ENCODE results near the gene MRNIP. TPM values are rescaled to one million over a fixed set of nuclear protein-coding genes. Genes with fewer than 3 reads are reported as not detected.

The MRNIP gene
- total RNA-seq, 1 experiment from 2014 or later, result 36.2 TPM

- no peak for TF ChIP-seq REST (IDR thresholded peaks at IDR 0.05; ENCODE audit: low read depth)
- TF ChIP-seq ELF1 (IDR thresholded peaks at IDR 0.05; ENCODE audit: borderline replicate concordance, low read depth), result no peak
- no peak for TF ChIP-seq SRF (IDR thresholded peaks at IDR 0.05; ENCODE audit: low read depth)
- TF ChIP-seq EZH2phosphoT487 (IDR thresholded peaks at IDR 0.05; ENCODE audit: borderline replicate concordance), result no peak
- no peak for TF ChIP-seq MAX (IDR thresholded peaks at IDR 0.05)
- no peak for TF ChIP-seq CEBPB (IDR thresholded peaks at IDR 0.05; ENCODE audit: low read depth)
Observed at GRCh38 chr5:179799644-179799973, 59.0 kb downstream of the MRNIP start (continued).

GRCh38 chr5:179798771-179799643, 59.6 kb downstream of the MRNIP start:
- peaks cover 5 to 20% of the 10 kb centered on the region in 2 experiments; a peak in 1 of 4 replicates for H3K36me3 ChIP-seq (ENCODE audit: control insufficient read depth in 1 of 2, insufficient read depth in 2 of 2, low read length in 2 of 2)

More at GRCh38 chr5:179798771-179799643, 59.6 kb downstream of the MRNIP start:
- ChIA-PET CTCF (no interaction called here), RAD21 (ENCODE audit: low non-redundant PET in 1 of 2, low total read pairs in 2 of 2, uncharacterized antibody in 2 of 2, unreplicated experiment in 2 of 2) (no interaction called here), POLR2A (interaction anchor here (2.9 kb wide), 1 partner anchor 8 kb away, joined by 8 read pairs; the partner anchor contains the start of gene MGAT4B)
- Histone ChIP-seq H3K27me3 (ENCODE audit: insufficient read depth, low read length) (no peaks in the 10 kb centered on the region), H3K27ac (ENCODE audit: low read depth, low read length) (no peak overlapping the region), H3K9me3 (ENCODE audit: control insufficient read depth in 1 of 2, insufficient read depth in 1 of 2, low read depth in 1 of 2, low read length in 2 of 2) (no peaks in the 10 kb centered on the region), H3K4me1 (ENCODE audit: control insufficient read depth in 1 of 2, insufficient read depth in 2 of 2, low read length in 2 of 2) (peaks cover 26 to 46% of the 10 kb centered on the region in 2 experiments), H3K79me2 (ENCODE audit: insufficient read depth, low read length) (peaks cover 31% of the 10 kb centered on the region; the same call in 1 of the 2 replicates), H3K4me2 (ENCODE audit: low read length) (no peak overlapping the region), H3K4me3 (replicated peaks in 1 of 2; ENCODE audit: low read depth in 1 of 2, low read length in 2 of 2) (no peak overlapping the region), H3K9ac (ENCODE audit: low read length) (no peak overlapping the region), H4K20me1 (ENCODE audit: insufficient read depth) (no peaks in the 10 kb centered on the region), H3K9me2 (ENCODE audit: insufficient read depth) (no peaks in the 10 kb centered on the region), H2AFZ (ENCODE audit: low read depth, low read length, poor library complexity, severe bottlenecking) (no peak overlapping the region)
- ATAC-seq (no peak), DNase-seq (ENCODE audit: low read depth, low spot score) (no peak)
- BruUV-seq (replicated peaks), result TSS peak; percentile 12
- intact Hi-C loops (cut with micrococcal nuclease), result no loop called here
- TF ChIP-seq POLR2A (IDR thresholded peaks at IDR 0.05; ENCODE audit: borderline replicate concordance, extremely low read depth, insufficient read depth, insufficient read length), result no peak
- no peak for TF ChIP-seq REST (IDR thresholded peaks at IDR 0.05; ENCODE audit: low read depth)
- no peak for TF ChIP-seq EZH2 (IDR thresholded peaks at IDR 0.05)
- TF ChIP-seq ATF3 (IDR thresholded peaks at IDR 0.05), result no peak
- TF ChIP-seq RAD21 (IDR thresholded peaks at IDR 0.05; ENCODE audit: low read depth), result no peak
- no peak for TF ChIP-seq ZBTB33 (IDR thresholded peaks at IDR 0.05; ENCODE audit: extremely low read depth, insufficient replicate concordance, low read length)
- TF ChIP-seq JUND (IDR thresholded peaks at IDR 0.05), result no peak
